ENCODE results near the gene COL4A2.

- TF ChIP-seq ZNF274 (IDR thresholded peaks at IDR 0.05; ENCODE audit: low read depth, low read length) = no peak
- TF ChIP-seq YY1 (IDR thresholded peaks at IDR 0.05; ENCODE audit: insufficient read depth, insufficient read length) = no peak
These were observed 157.7 kb downstream of the COL4A2 start for GRCh38 chr13:110464556-110465333.
